Peyer's patch (tissue), 4 donors: ENCODE results near the gene BSG. TPM values are rescaled to one million over a fixed set of nuclear protein-coding genes. Genes with fewer than 3 reads are reported as not detected.
"Not testable (repeated sequence)": the region's sequence is repeated elsewhere in the genome, so short reads cannot be mapped to it uniquely, and the experiment has no call there.

Experiments used
- DNase-seq, 3 donors: peaks; one replicate each; pipeline ENCODE4 v3.0.0-alpha.2; 2017 to 2019
- H3K27ac ChIP-seq, 4 donors: fragments of 200-600 bp; sonication (generic); one replicate each; pipeline ENCODE4 v1.5.1; 2016 to 2019
- H3K27me3 ChIP-seq, 2 donors: fragments of 200-600 bp; sonication (generic); one replicate each; pipeline ENCODE4 v1.5.1; 2019
- H3K36me3 ChIP-seq, 3 donors: fragments of 200-600 bp; sonication (generic); one replicate each; pipeline ENCODE4 v1.5.1; 2016 to 2019
- H3K4me1 ChIP-seq, 4 donors: fragments of 200-600 bp; sonication (generic); one replicate each; pipeline ENCODE4 v1.5.1; 2016 to 2019
- H3K4me3 ChIP-seq, 4 donors: fragments of 200-600 bp; sonication (generic); 1 replicate in 3 of 4; 2 replicates in 1 of 4; pipeline ENCODE4 v1.5.1; 2016 to 2019; ENCODE audit warnings: mild to moderate bottlenecking in 1 of 4
- H3K9me3 ChIP-seq, 4 donors: fragments of 200-600 bp; sonication (generic); one replicate each; pipeline ENCODE4 v1.5.1; 2016 to 2019; ENCODE audit warnings: mild to moderate bottlenecking in 1 of 4
- POLR2A ChIP-seq, 2 donors: fragments of 450-650 bp; IDR thresholded peaks; one replicate each; pipeline ENCODE4 v1.5.1; 2017; ENCODE audit warnings: antibody characterized with exemption in 2 of 2, mild to moderate bottlenecking in 2 of 2, moderate library complexity in 2 of 2
- total RNA-seq, 4 donors: library from RNA; depleted of rRNA; stranded (reverse); fragments of >200 nt; gene quantifications; one replicate each; pipeline ENCODE4 v1.1.0, GENCODE V29; 2016
- TF ChIP-seq, protein P1 (sequence below), 6 experiments: fragments of 450-650 bp in 4 of 6; fragments of 200-600 bp in 2 of 6; sonication (generic) in 1 of 6; IDR thresholded peaks; one replicate each; pipeline ENCODE4 v1.5.1; 2017 to 2019; ENCODE audit warnings: antibody characterized with exemption in 6 of 6, mild to moderate bottlenecking in 3 of 6, moderate library complexity in 1 of 6

The BSG gene
- total RNA-seq, 4 donors from 2014 or later, result 149 to 501 (median 469) TPM

DNA sequence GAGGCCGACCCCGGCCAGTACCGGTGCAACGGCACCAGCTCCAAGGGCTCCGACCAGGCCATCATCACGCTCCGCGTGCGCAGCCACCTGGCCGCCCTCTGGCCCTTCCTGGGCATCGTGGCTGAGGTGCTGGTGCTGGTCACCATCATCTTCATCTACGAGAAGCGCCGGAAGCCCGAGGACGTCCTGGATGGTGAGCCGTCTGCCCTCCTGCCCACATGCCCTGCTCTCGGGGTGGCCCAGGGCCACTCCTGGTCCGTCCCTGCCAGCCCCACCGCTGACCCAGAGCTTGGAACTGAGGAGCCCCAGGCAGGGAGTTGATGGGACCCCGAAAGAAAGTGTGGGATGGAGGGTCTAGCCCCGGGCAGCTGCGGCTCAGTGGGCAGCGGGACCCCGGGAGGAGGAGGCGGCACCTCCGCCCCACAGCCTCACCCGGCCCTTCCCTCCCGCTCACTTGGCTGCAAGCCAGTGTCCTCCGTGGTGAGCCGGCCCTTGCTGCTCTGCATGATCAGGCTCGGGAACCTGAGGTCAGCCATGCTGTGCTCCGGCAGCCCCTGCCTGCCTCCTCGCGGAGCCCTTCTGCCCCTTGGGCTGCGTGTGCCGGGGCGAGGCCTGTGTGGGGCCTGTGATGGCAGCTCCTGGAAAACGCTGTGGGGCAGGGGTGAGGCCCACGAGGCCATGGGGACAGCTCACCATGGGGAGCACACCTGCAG, 9.2 kb downstream of the BSG start:
- Histone ChIP-seq H3K36me3 (peaks cover 0 to 47% (median 0%) of the 10 kb centered on the region in 3 donors), H3K27me3 (no peaks in the 10 kb centered on the region), H3K4me3 (no peak overlapping the region), H3K9me3 (no peaks in the 10 kb centered on the region), H3K4me1 (peaks cover 0 to 8% (median 0%) of the 10 kb centered on the region in 4 donors), H3K27ac (no peak overlapping the region)
- TF ChIP-seq POLR2A (IDR thresholded peaks at IDR 0.05), result no peak
- TF ChIP-seq, protein P1, sequence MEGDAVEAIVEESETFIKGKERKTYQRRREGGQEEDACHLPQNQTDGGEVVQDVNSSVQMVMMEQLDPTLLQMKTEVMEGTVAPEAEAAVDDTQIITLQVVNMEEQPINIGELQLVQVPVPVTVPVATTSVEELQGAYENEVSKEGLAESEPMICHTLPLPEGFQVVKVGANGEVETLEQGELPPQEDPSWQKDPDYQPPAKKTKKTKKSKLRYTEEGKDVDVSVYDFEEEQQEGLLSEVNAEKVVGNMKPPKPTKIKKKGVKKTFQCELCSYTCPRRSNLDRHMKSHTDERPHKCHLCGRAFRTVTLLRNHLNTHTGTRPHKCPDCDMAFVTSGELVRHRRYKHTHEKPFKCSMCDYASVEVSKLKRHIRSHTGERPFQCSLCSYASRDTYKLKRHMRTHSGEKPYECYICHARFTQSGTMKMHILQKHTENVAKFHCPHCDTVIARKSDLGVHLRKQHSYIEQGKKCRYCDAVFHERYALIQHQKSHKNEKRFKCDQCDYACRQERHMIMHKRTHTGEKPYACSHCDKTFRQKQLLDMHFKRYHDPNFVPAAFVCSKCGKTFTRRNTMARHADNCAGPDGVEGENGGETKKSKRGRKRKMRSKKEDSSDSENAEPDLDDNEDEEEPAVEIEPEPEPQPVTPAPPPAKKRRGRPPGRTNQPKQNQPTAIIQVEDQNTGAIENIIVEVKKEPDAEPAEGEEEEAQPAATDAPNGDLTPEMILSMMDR (IDR thresholded peaks at IDR 0.05), result no peak
- DNase-seq, result no peak

DNA sequence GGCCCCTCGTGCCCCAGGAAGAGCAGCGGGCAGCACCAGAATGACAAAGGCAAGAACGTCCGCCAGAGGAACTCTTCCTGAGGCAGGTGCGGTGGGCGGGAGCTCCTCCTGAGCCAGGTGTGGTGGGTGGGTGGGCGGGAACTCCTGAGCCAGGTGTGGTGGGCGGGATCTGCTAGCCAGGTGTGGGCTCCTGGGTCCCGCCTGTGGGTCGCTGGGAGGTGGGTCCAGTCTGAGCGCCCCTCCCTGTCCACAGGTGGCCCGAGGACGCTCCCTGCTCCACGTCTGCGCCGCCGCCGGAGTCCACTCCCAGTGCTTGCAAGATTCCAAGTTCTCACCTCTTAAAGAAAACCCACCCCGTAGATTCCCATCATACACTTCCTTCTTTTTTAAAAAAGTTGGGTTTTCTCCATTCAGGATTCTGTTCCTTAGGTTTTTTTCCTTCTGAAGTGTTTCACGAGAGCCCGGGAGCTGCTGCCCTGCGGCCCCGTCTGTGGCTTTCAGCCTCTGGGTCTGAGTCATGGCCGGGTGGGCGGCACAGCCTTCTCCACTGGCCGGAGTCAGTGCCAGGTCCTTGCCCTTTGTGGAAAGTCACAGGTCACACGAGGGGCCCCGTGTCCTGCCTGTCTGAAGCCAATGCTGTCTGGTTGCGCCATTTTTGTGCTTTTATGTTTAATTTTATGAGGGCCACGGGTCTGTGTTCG, 10.3 kb downstream of the BSG start:
- Histone ChIP-seq H3K4me3 (no peak overlapping the region), H3K27ac (no peak overlapping the region), H3K9me3 (no peaks in the 10 kb centered on the region), H3K36me3 (peaks cover 0 to 47% (median 0%) of the 10 kb centered on the region in 3 donors), H3K4me1 (peaks cover 0 to 8% (median 0%) of the 10 kb centered on the region in 4 donors), H3K27me3 (no peaks in the 10 kb centered on the region)
- no peak for DNase-seq
- TF ChIP-seq POLR2A (IDR thresholded peaks at IDR 0.05), result no peak
- TF ChIP-seq, protein P1 (IDR thresholded peaks at IDR 0.05), result no peak

GRCh38 chr19:583198-583967, 11.0 kb downstream of the BSG start:
- H3K27me3 ChIP-seq, result peaks cover 0 to 7% of the 10 kb centered on the region in 2 donors
- H3K27ac ChIP-seq, result no peak overlapping the region
- H3K4me3 ChIP-seq, result no peak overlapping the region
- H3K4me1 ChIP-seq, result peaks cover 0 to 13% (median 2%) of the 10 kb centered on the region in 4 donors
- H3K36me3 ChIP-seq, result peaks cover 0 to 47% (median 0%) of the 10 kb centered on the region in 3 donors
- no peak for TF ChIP-seq POLR2A (IDR thresholded peaks at IDR 0.05)
- TF ChIP-seq, protein P1 (IDR thresholded peaks at IDR 0.05), result no peak
- H3K9me3 ChIP-seq, result no peaks in the 10 kb centered on the region
- no peak for DNase-seq

DNA sequence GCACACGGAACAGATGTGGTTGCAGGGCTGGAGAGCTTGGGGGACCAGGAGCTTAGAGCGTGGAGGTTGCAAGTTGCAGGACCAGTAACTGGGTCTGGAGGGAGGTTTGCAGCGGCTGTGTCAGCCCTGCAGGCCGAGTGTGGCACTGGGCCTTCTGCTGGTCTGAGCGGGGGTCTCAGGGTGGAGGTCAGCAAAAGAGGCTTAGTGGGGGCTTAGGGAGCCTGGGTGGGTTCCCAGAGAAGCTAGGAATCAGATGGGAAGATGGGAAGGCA, 11.5 kb downstream of the BSG start:
- Histone ChIP-seq H3K9me3 (no peaks in the 10 kb centered on the region), H3K4me3 (no peak overlapping the region), H3K4me1 (peaks cover 0 to 16% (median 3%) of the 10 kb centered on the region in 4 donors), H3K27me3 (peaks cover 0 to 12% of the 10 kb centered on the region in 2 donors), H3K27ac (no peak overlapping the region), H3K36me3 (peaks cover 0 to 43% (median 0%) of the 10 kb centered on the region in 3 donors)
- TF ChIP-seq, protein P1 (IDR thresholded peaks at IDR 0.05), result no peak
- no peak for TF ChIP-seq POLR2A (IDR thresholded peaks at IDR 0.05)
- no peak for DNase-seq

DNA sequence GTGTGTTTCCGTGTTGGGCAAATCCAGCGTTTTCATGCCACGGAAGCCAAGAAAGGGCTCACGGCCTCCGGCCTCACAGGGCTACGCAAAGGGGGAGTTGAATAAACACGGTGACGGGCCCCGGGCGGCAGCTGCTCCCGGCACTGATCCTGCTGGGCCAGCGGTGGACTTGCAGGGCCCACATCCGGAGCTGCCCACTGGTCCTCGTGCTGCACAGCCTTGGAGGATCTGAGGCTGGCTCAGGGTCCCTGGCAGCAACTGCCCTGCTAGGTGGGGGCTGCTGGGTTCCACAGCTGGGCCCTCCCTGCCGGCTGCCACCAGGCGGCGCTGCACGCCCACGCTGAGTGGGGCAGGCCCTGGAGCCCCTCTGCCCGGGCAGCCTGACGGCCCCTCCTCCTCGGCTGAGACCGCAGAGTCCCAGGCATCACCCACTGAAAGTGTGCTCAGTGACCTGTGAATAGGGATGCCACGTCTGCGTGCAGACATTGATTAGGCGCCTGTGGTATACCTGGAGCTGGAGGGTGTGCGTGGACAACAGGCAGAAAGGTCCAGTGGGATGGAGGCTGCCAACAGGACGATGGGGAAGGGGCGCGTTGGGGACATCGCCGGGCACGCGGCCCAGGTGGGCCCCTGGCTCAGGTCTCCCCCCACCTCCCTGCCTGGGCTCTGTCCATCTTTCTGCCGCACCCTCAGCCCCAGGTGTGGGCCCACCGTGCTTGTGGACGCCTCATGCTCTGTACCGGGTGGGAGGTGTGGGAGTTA, 12.0 kb downstream of the BSG start:
- no peak overlapping the region for H3K4me3 ChIP-seq
- H3K27me3 ChIP-seq, result peaks cover 0 to 17% of the 10 kb centered on the region in 2 donors
- no peaks in the 10 kb centered on the region for H3K9me3 ChIP-seq
- TF ChIP-seq, protein P1 (IDR thresholded peaks at IDR 0.05), result peak; percentile 61 to 88 (median 80)
- TF ChIP-seq POLR2A (IDR thresholded peaks at IDR 0.05), result no peak
- H3K4me1 ChIP-seq, result peaks cover 0 to 21% (median 5%) of the 10 kb centered on the region in 4 donors
- H3K36me3 ChIP-seq, result peaks cover 0 to 39% (median 0%) of the 10 kb centered on the region in 3 donors
- DNase-seq, result peak; percentile 33 to 69 (median 68)
- H3K27ac ChIP-seq, result no peak overlapping the region

- H3K9me3 ChIP-seq, DNase-seq, H3K27ac ChIP-seq, H3K4me3 ChIP-seq: not testable (repeated sequence)
- Histone ChIP-seq H3K27me3 (peaks cover 0 to 18% of the 10 kb centered on the region in 2 donors), H3K36me3 (peaks cover 0 to 34% (median 0%) of the 10 kb centered on the region in 3 donors), H3K4me1 (peaks cover 0 to 22% (median 6%) of the 10 kb centered on the region in 4 donors)
These were observed 12.8 kb downstream of the BSG start for GRCh38 chr19:585146-585545.
